Measurements from ENCODE around the gene AKAP13.

The AKAP13 gene

DNA sequence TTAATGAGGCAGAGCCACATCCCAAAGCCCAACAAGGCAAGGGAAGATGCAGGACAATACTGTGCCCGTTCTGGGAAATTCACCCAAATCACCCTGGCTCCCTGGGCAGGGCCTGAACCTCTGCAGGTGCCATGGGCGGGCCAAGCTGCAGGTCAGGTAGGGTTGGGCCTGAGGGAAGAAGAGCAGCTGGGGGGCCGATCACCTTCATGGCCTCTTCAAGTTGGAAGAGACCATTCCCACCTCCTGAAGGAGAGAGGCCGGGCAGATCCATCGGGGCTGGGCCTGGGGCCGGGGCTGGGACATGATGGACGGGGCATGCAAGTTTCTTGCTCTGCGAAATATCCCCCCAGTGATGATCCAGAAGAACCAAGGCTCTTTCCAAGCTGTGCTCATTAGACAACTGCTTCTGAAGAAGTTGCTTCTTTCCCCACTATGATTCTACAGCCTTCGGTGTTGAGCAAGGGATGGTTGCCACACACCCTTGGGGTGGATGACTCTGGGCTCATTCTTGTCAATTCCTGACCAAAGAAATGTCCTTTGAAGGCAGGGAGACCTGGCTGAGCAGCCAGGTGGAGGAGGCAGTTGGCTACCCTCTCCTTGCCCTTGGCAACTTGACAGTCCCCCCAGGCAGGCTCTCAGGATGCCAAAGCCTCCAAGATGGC lies 376.1 kb downstream of the AKAP13 start:
- no peak for DNase-seq (ENCODE audit: low spot score)

DNA sequence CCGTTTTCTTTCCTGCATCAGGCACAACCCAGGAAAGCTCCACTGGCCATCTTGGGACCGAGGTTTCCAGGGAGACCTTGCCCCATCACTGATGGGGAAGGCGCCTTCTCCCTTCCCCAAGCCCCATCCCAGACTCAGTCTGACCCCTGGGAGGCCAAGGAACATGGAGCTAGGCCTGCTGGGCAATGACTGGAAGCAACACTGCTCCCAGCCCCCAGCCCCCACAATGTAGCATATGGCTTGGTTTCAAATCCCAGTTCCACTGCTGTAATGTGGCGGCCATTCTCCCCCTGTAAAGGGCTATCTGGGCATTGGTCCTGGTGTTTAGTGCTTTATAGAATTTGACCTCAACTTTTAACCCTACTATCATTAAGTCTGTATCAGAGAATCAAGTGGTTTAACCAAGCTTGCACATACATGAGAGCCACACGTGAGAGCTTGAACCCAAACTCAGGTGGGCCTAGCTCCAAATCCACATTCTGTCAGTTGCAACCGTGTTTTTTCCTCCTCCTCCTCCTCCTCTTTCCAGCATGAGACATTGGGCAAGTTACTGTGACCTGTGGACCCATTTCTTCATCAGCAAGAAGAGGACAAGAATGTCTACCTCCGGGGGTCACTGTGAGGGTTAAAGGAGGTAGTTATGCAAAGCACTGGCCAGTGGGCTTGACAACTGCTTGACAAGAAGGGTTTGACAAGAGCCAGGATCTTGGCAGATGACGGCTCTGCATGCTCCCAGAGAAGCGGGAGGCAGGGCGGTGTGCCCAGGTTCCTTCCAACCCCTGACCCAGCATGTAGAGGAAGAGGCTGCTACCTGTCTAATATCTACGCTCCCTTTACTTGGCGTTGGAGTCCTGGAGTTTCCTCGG lies 376.9 kb downstream of the AKAP13 start:
- DNase-seq (ENCODE audit: low spot score) = peak; percentile 50

DNA sequence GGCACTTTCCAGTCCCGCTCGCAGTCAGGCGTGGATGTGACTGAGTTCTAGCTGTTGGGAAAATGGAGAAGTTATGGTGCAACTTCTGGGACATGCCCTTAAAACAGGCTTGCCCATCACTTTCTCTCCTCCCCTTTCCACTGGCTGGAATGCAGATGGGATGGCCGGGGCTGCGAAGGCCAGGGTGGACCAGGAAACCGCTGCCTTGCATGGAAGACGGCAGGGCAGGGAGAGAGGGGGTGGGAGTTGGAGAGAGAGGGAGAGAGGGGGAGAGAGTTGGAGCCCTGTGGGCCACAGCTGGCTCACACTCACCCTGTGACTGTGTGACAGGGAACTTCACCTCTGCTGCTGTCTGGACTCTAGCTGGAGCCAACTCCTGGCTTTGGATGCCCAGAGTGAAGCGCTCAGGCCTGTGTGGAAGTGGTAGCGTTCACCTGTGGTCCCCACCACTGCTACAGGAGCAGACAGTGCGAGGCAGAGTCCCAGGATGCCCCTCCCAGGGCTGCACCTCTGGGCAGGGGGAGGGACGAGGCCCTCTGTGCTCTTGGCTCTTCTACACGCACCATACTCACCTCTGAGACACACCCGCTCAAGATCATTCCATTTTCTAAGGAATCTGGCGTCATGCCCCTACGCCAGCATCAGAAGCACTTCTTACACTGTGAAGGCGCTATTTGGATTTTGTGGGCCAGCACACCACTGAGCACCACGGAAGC lies 377.7 kb downstream of the AKAP13 start:
- no peak for DNase-seq (ENCODE audit: low spot score)

DNA sequence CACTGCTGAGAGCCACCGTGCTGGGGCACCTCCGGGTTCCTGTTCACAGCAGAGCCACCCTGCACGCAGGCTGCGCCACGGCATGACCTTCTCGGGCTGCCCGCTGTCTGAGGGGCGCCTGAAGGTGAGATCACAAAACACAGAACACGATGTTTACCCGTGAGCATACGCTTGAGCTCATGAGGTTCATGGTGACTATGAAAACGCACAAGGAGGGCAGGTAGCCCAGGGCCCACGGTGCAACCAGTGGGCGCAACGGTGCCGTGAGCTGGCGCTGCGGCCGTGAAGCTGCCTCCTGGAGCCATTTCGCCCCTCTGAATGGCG lies 378.2 kb downstream of the AKAP13 start:
- DNase-seq (ENCODE audit: low spot score) = no peak

DNA sequence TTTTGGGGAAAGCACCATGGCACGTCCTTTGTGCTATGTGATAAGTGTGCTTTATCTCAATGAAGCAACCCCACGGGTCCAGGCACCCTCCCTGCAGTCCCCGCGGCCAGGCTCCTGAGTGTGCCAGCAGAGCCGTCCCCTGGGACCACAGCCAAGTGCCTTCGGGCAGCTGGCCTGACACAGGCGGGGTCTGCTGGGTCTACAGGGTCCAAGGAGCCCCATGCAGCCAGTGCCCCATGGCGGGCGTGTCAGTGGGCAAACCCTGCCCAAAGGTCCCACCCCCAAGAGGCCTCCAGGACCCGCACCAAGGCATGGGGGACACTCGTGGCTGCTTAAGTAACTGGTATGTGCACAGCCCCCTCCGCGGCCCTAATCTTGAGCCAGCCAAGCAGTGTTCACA lies 379.0 kb downstream of the AKAP13 start:
- no peak for DNase-seq (ENCODE audit: low spot score)

DNA sequence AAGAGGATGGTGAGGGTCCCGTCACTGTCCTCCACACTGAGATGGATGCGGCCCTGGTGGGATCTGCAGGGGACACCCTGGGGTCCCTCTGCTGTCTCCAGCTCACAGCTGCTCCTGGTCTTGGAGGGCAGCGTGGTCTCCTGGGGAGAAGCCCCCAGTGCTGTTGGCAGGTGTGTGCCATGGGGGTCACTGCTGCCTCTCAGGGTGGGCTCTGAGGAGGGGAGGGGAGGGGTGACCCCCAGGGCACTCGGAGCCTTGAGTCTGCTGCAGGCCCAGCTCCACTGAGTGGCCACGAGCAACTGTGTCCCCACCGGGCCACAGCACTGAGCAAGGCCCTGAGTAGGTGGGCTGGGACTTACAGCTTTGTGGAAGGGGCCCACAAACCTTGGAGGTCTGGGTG lies 379.6 kb downstream of the AKAP13 start:
- no peak for DNase-seq (ENCODE audit: low spot score)

DNA sequence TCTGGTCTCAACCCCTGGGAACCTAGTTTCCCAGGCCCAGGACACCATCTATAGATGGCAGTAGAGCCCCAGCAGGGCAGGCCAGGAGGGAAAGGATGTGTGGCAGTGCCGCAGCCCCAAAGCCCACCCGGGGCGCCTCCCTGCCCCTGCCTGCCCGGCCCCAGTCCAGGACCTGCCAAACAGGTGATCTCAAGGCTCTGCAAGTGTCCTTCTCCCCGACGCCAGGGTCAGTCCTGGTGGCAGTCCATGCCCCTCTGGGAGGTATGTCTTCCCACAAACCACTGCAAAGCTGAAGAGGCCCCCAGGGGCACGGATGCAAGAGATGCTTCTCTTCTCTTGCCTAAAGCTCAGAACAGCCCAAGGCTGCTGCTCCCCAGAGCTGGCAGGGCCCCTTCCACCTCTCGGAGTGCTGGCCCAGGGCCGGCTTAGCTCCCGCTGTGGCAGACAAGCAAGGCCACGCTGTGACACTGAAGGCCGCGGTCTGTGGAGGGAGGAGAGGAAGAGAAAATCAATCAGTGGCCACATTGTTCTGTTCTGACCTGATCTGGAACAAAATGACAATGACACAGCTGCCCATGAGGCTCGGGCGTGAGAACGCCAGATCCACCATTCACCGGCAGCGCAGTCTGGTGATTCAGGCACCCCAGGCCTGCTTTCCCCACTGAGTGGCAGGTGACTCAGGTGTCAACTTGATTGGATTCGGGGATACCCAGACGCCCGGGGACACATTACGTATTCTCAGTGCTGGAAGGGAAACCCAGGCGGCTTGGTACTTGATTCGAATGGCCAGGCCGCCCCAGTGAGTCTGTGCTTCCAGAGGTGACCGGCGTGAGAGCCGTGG lies 380.3 kb downstream of the AKAP13 start:
- peak; percentile 54 for DNase-seq (ENCODE audit: low spot score)

DNA sequence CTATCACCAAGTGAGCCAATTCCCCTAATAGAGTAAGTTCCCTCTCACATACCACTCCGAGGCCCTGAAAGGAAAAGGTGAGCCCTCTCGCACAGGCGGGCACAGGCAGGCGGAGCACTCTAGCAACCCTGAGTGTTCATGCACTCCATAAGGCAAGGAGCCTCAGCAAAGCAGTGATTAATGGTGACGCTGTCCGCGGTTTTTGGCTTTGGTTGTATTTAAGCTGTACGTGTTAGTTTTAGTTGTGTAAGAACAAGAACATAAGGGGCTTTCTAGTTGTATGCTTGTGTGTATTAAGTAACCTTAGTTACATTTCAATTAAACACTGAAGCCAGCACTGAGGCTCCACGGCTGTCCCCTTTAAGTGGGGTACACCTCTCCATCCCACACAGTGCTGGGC lies 381.2 kb downstream of the AKAP13 start:
- DNase-seq (ENCODE audit: low spot score) = no peak

DNA sequence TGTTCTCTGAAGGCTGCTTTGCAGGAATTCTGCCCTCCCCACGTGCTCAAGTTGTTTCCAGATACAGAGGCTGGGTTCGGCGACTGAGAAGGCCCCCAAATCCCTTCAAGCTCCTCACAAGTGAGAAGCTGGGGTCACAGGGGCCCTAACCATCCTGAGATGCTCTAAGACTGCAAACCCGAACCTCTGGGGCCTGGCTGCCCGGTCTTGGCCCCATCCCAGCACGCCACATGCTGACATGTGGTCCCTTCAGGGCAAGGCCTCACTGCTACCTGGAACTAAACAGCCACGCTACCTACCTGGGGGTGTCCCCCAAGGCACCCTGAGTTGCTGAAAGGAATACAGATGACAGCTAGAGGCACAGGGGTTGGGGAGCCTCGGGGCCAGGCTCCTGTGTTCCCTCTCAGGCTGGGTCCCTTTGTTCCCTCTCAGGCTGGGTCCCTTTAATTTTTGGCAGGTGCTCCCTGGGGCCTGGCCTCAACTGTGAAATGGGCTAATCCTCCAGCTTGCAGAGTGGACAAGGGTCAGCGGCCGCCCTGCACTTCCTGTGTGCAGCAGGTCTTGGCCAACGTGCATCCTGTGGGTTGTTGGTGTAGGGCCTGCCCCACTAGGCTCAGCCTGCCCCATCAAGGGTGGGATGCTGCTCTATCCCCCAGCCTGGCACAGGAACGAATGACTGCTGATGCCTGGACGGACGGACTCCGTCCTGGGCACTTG lies 381.8 kb downstream of the AKAP13 start:
- DNase-seq (ENCODE audit: low spot score) = no peak

DNA sequence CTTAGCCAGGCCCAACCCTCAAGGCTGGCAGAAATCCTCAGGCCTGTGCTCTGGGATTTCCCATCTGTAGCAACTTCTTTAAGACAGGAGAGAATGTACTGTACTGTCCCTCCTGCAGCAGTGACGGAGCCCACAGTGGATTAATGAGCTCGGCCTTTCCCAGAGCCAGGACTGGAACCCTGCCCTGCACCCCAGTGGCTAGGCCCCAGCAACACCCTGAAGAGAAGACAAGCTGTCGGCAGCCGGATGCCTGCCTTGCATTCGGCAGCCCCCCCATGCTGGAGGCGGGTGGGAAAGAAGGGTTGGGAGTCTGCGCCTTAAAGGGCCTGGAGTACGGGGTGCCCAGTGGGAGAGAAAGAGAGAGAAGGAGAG lies 382.3 kb downstream of the AKAP13 start:
- no peak for DNase-seq (ENCODE audit: low spot score)

DNA sequence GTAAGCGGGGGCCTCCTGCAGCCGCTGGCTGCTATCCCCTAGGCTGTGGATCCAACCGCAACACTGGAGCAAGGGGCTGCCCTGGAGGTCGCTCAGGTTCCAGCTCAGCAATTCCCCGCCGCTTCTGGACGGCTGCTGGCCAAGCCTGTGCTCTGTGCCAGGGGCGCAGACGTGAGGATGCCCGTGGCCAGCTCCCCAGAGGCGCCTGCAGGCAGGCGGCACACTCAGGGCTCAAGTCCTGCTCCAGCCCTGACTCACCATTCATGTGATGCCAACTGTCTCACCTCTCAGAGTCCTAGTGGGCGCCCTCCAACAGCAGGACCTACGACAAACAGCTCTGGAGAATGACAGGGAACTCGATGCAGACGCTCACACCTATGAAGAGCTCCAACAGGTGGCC lies 382.8 kb downstream of the AKAP13 start:
- no peak for DNase-seq (ENCODE audit: low spot score)

DNA sequence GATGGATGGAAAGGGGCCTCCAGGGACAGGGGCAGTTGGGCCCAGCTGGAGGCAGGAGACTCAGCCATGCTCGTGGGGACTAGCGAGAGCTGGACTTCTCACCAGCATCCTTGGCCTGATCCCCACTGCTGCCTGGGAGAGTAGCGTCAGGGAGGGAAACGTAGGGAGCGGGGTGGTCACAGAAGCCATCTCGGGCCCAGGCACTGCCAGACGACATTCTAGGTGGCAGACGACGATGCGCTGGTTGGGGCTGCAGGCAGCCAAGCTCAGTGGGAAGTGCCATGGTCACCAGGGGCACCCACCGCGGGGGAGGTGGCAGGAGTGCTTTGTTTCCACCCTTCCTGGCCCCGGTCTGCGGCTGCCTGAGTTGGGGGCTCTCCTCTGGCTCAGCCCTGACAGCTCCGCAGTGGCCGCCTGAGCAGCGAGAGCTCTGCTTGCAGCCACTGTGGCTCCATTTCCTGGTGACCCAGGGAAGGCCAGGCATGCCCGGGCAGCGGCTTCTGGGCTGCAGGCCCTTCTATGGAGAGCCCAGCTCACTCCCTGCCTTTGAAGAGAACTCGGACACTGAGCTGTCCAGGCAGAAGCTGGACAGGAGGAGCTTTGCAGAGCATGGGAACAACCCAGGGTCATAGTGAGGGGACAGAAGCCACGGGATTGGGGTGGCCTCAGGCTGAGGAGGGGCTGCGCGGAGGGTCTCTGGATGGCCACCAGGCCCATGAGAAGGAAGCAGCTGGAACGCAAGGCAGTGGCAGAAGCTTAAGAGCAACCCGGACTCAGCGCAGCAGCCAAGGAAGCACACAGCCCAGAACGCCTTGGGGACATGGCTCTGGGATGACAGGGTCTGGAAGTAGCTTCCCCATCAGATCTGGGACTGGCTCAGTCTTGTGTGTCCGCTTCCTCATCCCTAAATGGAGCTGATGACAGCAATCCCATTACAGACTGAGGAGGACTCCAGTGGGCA lies 383.6 kb downstream of the AKAP13 start:
- no peak for DNase-seq (ENCODE audit: low spot score)

DNA sequence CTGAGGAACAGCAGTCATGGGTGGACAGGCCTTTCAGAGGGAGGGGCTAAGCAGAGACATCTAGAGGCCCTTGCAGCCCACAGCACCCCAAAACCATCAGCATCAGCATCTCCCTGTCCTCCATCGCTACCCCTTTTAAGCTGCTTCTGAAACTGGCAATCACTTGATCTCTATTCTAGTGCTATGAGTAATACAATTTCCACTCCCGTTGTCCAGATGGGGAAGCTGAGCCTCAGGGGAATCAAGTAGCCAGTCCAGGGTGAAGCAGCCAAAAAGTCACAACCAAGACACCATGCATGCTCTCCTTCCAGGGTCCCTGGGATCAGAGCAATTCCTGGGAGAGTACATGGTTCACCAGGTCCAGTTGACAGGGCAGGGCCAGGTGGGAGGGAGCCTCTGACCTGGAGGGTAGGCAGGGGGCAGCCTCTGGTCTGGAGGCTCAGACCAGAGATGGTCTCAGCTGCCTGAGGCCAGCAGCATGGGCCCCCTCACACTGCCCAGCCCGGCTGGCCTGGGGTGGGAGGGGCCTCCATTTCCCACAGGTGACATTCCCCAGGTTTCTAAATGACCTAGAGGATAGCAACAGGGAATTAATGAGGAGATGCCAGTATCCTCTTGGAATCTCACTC lies 384.4 kb downstream of the AKAP13 start:
- DNase-seq (ENCODE audit: low spot score) = no peak

DNA sequence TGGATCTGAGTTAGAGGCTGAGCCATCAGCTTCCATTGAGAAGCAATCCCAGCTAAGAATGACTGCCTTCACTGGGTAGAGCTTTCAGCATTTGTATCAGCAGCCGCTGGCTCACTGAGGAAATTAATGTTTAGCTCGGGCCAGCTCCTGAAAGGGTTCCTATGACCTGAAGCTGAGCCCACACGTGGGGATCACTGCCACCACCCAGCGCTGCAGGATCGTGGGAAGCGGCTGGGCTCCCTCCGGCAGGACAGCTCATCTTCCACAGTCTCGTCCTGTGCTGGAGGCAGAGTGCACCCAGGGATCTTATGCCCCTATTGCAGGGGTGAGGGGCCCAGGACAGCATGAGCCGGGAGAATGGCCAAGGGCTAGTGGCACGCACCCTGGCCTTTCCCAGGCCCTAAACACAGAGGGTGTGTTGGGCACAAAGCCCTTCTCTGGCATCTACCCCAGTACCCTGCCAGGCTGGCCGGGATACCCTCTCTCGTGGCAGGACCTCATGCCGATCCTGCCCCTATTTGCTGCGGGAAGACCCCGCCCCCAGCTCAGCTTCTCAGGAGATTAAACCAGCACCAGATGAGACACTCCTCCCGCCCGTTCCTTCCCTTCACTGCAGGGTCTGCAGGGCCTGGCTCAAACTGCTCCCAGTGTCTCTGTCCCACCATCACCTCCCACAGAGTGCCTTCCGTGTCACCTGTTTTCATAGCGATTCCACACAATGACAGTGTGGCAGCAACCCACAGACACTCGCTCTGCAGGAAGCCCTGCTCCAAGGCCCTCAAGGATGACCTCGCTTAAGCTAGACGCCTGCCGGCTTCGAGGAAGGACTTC lies 385.8 kb downstream of the AKAP13 start:
- DNase-seq (ENCODE audit: low spot score) = no peak

DNA sequence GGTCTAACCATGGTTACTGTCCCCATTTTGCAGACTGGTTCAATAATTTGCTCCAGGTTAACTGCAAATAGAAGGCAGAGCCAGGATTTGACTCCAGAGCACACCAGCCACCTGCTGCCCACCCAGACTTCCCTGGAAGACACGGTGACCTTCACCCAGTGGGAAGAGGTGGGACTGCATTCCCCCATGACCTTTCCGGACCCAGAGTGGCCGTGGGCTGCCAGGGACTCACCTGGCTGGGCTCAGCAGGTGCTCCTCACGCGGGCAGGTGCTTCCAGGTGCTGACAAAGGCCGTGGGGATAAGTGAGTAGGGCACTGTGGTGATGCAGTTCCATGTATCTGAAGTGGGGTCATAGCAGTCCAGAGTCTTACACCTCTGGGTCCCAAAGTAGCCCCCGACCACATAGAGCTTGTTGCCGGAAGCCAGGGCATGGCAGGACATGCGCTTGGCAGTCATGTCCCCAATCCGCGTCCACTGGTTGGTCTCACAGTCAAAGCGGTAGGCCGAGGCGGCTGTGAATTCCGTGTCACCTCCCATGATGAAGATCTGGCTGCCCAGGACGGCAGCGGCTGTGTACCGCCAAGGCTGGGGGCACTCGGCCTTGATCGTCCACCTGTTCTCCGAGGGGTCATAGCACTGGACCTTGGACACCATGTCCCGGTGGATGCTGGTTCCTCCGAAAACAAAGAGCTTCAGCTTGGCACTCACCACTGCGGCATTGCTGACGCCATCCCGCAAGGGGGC lies 387.6 kb downstream of the AKAP13 start:
- DNase-seq (ENCODE audit: low spot score) = no peak

DNA sequence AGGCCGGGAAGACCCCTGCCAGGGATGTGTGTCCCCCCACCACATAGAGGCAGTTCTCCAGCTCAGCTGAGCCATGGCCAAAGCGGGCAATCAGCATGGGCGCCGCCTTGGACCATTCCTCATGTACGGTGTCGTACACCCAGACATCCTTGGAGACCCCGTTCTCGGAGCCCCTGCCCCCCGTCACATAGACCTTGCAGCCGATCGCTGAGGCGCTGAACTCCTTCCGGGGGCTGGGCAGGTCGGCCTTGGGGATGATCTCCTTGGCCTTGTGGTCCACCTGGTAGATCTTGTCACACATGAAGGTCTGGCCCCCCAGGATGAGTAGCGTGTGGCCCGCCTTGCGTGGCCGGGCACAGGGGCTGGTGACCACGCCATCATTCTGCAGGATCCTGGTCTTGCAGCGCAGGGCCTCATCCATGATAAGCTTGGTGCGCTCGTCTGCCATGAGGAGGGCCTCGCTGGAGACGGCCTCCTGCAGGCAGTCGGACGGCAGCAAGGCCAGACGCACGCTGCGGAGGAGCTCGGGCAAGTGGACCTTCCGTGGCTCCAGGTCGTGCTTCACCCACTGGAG lies 388.3 kb downstream of the AKAP13 start:
- DNase-seq (ENCODE audit: low spot score) = no peak

DNA sequence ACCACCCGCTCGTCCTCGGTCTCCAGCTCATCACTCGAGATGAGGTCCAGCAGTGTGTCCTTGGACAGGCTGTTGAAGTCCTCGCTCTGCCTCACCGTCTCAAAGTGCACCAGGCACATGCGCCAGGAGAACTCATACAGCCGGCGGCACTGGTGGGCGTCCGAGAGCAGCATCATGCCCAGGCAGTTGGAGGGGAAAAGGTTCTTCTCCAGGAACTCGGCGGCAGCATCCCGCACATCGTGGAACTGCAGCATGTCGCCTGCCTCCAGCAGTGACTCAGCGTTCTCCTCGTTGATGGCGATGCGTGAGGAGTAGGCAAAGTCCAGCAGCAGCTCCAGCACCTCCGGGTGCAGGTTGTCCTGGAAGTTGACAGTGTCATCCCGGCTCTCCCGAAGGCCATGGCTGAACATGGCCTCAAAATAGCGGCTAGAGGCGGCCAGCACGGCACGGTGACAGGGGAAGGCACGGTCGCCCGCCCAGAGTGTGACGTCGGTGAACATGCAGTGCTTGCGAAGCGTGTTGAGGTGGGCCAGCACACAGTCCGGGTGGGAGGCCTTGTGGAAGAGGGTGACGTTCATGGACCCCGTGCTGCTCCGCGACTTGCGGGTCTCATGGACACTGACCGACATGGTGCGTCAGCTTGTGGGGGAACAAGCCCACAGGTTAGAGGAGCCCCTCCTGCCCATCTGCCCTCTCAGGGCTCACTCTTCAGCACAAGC lies 388.9 kb downstream of the AKAP13 start:
- no peak for DNase-seq (ENCODE audit: low spot score)

Measured in HuH-7 (cell line).